CD1c-positive myeloid dendritic cell (primary cell): Measurements from ENCODE around the gene SLC25A6.
"Not testable (repeated sequence)": the region's sequence is repeated elsewhere in the genome, so short reads cannot be mapped to it uniquely, and the experiment has no call there.

Experiments
- DNase-seq: peaks from one replicate; pipeline ENCODE4 v3.0.0-alpha.2; 2016; ENCODE audit errors: extremely low spot score

SLC25A6 gene

DNA sequence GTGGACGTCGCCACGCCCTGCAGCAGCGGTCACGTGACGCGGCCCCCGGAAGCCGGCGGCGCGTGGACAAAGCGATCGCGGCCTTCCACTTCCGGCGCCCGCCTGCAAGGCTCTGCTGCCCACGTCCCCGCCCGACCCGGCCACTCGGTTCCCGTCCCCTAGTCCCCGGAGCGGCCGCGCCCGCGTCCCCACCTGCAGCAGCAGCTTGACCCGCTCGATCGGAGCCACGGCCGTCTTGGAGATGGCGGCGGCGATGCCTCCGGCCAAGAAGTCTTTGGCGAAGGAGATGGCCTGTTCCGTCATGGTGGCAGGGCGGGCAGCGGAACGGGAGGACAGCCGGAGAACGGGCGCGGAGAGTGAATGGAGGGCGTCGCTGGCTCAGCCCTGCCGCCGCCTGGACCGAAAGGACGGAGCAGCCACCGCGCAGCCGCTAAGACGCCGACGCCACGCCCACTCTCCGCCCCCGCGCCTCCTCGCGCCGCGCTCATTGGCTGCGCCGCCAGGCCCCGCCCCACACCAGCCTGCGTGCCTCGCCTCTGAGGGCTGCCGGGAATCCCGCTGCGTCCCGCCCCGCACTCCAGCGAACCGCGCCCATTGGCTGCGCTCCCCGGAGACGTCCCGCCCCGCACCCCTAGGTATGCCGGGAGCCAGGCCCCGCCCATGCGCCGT is at the start of gene SLC25A6:
TSS of gene SLC25A6 (minus strand) at position 407 of the 669 bp plus-strand sequence. CDS start at position 303, 104 bp downstream.
- DNase-seq: peak; percentile 99

DNA sequence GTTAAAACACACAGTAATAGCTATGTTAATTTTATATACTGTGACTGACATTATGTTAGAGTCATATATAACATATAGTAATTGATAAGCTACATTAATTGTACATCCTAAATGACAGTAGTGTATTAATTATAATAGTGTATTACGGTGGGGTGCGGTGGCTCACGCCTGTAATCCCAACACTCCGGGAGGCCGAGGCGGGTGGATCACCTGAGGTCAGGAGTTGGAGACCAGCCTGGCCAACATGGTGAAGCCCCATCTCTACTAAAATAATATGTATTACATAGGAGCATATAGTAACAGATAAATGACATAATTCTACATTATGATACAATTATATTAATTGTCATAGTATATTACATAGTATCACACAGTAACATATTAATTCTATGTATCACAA is 48.6 kb upstream of the SLC25A6 start:
- DNase-seq: no peak

DNA sequence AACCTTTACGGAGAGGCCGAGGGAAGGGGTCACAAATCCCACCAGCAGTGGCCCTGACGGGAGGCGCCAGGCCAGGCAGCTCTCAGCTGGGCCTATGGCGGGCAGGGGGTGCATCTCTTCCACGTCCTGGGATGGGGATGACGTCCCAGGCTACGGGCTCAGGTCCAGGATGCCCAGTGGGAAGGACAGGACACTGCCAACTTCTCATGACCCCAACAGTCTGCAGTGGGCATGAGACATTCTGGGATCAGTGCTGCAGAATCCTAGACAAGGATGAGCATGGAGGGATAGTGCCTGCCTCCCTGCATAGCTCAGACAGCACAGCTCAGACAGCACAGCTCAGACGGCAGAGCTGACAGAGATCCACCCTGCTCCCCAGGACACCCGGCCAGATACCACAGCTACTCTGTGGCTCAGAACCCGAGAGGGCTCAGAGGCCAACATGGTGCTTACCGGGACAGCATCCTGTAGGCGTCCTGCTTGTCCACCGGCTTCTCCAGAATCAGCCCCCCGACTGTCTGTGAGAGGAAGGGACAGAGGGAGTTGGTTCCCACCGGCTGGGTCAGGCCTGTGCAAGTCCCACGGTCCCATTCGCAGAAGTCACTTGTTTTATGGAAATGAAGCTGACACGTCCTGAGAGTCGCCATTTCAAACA is 43.5 kb upstream of the SLC25A6 start:
- no peak for DNase-seq

DNA sequence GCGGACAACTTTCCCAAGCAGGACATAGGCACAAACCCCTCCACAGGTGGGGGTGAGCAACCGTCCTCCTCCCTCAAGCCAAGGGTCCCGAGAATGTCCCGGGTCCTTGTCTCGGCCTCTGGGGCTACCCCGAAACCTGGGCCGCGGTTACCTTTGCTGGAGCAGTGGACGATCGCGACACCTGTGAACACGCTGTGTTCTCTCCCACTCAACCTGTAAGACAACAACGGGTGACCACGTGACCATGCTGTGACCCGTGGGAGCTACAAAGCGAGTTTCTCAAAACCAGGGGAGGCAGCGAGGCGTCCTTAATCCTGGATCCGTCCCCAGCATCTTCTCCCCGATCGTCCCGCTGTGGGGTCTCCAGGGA is 42.9 kb upstream of the SLC25A6 start:
- no peak for DNase-seq

GRCh38 chrX:1433646-1434357 is 41.9 kb upstream of the SLC25A6 start:
- no peak for DNase-seq

GRCh38 chrX:1430451-1430850 is 38.5 kb upstream of the SLC25A6 start:
- no peak for DNase-seq

DNA sequence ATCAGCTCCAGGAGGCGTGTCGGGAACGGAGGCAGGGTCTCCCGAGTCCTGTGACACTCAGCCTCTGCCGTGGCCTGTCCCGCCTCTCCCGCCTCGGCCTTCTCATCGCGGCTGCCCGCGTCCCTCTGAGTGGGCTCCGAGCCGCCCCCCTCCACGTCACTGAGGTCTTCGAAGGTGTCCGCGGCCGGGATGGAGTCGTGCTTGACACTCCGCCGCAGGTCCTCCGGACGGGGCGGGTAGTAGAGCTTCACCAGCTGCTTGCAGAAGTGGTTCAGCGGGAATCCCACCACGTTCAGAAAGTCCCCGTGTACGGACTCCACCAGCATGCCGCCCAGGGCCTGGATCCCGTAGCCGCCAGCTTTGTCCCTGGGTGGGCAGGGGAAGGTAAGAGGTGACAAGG is 35.8 kb upstream of the SLC25A6 start:
- DNase-seq: no peak

GRCh38 chrX:1426321-1426720 is 34.4 kb upstream of the SLC25A6 start:
- not testable (repeated sequence) for DNase-seq

- no peak for DNase-seq
These were observed 33.5 kb upstream of the SLC25A6 start for GRCh38 chrX:1425381-1425780.

DNA sequence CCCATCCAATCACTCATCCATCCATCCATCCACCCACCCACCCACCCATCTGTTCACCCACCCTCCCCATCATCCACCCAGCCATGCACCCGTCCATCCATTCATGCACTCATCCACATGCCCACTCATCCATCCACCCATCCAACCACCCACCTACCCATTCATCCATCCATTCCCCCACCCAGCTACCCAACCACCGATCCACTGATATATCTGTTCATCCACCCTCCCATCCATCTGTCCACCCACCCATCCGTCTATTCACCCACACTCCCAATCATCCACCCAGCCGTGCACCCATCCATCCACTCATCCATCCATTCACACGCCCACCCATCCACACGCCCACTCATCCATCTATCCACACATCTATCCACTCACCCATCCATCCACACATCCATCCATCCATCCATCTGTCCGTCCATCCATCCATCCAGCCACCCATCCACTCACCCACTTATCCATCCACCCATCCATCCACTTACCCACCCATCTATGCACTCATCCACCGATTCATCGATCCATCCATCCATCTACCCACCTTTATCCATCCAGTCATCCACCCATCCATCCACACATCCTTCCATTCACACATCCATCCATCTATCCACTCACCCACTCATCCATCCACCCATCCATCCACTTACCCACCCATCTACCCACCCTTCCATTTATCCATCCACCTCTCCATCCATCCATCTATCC is 32.4 kb upstream of the SLC25A6 start:
- no peak for DNase-seq

DNA sequence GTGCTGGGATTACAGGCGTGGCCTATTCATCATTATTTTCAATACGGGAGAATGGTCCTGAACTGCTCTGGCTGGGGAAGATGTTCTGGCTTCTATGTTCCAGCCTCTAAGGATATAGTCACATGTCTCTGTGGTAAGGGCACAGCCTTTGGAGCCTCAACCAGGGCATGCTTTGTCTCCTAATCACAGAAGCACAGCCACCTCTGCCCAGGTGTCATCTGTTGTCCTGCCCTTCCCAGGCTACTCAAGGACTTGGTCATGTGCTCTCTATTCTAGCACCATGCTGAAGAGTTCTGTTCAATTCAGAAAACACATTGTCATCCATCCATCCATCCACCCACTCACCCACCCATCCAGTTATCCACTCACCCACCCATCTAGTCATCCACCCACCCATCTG is 31.3 kb upstream of the SLC25A6 start:
- no peak for DNase-seq

DNA sequence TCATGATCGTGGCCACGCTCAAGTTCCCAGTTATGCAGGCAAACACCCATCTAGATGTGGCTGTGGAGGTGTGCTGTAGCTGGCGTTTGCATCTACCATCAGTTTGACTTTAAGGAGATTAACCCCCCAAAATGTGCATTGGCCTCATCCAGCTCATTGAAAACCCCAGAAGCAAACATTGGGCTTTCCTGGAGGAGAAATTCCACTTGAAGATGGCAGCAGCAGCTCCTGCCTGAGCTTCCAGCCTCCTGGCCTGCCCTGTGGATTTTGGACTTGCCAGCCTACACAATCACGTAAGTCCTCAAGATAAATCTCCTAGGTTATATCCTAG is 30.2 kb upstream of the SLC25A6 start:
- DNase-seq: no peak

- no peak for DNase-seq
These were observed 29.7 kb upstream of the SLC25A6 start for GRCh38 chrX:1421433-1422134.

GRCh38 chrX:1420371-1420770 is 28.5 kb upstream of the SLC25A6 start:
- no peak for DNase-seq

DNA sequence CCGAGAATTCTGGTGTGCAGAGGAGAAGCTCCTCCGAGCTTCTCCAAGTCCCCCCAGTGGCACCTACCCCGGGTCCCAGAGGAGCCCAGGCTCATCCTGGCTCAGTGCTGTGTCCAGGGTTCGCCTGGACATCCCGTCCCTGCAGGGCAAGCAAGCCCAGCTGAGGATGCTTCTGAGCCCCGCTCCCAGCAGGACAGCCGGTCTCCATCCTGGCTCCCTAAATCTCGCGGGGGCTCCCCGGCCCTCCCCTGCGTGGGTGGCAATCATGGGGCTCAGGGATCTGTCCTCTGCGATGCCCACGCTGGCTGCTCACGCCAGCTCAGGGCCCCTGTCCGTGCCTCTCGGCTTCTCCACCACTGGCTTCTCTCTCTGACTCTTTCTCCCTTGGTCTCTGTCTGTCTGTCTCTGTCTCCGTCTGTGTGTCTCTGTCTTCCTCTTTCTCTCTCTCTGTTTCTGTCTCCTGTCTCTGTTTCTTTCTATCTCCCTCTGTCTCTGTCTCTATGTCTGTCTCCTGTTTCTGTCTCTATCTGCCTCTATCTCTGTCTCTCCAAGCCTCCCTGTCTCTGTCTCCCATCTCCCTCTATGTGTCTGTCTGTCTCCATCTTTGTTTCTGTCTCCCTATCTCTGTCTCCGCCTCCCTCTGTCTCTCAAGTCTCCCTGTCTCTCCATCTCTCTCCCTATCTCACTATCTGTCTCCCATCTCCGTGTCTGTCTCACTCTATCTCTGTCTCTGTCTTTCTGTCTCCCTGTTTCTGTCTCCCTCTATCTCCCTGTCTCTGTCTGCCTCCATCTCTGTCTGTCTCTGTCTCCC is 27.8 kb upstream of the SLC25A6 start:
- no peak for DNase-seq

DNA sequence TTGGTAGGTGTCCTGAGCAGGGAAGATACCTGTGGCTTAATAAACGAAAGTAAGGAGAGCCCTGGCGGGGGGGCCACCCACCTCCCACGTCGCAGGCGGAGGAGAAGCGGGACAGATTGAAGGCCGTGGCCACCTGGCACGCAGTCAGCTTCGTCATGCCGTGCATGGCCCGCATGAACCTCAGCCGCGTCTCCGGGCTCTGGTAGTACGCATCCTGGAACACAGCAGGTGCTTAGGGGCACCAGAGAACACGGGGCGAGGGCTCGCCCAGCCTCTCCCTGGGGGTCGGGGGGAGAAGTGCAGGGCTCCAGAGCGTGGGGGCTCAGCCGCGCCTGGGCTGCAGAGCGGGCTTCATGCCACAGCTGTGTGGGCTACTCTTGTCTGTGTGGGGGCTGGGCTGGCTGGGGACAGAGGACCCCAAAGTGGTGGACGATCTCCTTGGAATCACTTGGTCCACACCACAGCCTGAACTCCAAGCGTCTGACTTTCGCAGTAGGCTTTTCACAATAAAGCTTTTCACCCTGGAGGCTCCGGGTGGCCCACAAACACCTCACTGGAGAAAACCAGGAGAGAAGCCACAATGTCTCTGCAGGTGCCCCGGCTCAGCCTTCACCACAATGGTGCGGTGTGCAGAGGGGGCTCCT is 27.1 kb upstream of the SLC25A6 start:
- no peak for DNase-seq

DNA sequence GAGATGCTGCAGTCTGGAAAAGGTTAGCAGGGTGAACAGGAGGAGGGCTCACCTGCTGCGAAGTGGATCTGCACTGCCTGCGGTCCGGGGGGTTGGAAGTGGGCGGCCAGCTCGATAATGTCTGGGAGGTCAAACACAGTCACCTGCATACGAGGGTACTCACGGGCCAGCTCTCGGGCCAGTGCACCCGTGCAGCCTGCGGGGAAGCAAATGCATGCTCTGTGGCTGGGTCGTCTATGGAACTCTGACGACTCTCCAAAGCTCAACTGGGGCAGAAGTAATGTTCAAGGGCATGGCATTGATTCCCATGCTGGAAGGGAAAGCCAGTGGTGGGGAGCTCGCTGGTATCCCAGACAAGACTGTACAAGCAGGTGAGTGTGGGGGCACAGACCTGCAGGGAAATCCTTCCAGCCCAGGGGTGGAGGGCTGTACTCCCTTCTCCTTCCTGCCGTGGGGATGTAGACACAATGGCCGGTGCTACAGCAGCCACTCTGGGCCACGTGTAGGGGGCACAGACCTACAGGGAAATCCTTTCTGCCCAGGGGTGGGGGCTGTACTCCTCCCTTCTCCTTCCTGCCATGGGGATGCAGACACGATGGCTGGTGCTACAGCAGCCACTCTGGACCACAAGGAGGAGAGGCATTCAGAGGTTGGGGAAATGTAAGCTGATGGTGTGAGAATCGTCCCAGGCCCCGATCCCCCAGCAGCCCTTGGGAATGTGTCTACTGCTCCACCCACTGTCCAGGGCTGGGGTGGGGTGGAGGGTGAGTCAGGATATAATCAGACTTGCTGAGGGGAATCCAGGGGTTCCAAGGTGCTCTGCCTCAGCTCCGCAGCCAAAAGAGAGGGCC is 26.2 kb upstream of the SLC25A6 start:
- no peak for DNase-seq

GRCh38 chrX:1416965-1417760 is 25.2 kb upstream of the SLC25A6 start:
- DNase-seq: no peak

GRCh38 chrX:1416327-1416784 is 24.4 kb upstream of the SLC25A6 start:
- no peak for DNase-seq
